Liver (tissue), 3 donors: ENCODE measurements around the gene ST6GAL1.

Source experiments
- CTCF ChIP-seq: fragments of 150-350 bp; IDR thresholded peaks from 2 replicates; pipeline ENCODE4 v1.5.1; 2017; ENCODE audit warnings: improper control_type of control experiment, low read depth, low read length; ENCODE audit not compliant: missing input control
- MAX ChIP-seq: IDR thresholded peaks from 2 replicates; pipeline ENCODE4 v1.6.1; 2016; ENCODE audit warnings: antibody characterized with exemption
- RAD21 ChIP-seq, 2 donors: IDR thresholded peaks; 2 replicates each; pipeline ENCODE4 v1.6.1; 2016; ENCODE audit warnings: antibody characterized with exemption in 2 of 2, mild to moderate bottlenecking in 2 of 2
- SP1 ChIP-seq: IDR thresholded peaks from 2 replicates; pipeline ENCODE4 v1.6.1; 2018; ENCODE audit warnings: antibody characterized with exemption, mild to moderate bottlenecking
- donor health status: healthy.
- donor health status: healthy.

- no peak for TF ChIP-seq CTCF
- no peak for TF ChIP-seq RAD21 (IDR thresholded peaks at IDR 0.05)
- TF ChIP-seq SP1: no peak
- no peak for TF ChIP-seq MAX
These were observed 45.4 kb downstream of the ST6GAL1 start for GRCh38 chr3:186975726-186976125.
